ENCODE results near the gene FSD1L. TPM values are rescaled to one million over a fixed set of nuclear protein-coding genes. Genes with fewer than 3 reads are reported as not detected.

Gene FSD1L
- total RNA-seq, 4 donors from 2014 or later, result 8.5 to 19.6 (median 12.4) TPM

GRCh38 chr9:105458404-105458803, 10.6 kb downstream of the FSD1L start:
- H3K27ac ChIP-seq, result peak overlapping the region; percentile 83 to 88 (median 86)

GRCh38 chr9:105459336-105459735, 11.5 kb downstream of the FSD1L start:
- H3K27me3 ChIP-seq, result no peaks in the 10 kb centered on the region
- H3K4me1 ChIP-seq, result peaks cover 35 to 43% of the 10 kb centered on the region in 2 donors
- peaks cover 0 to under 1% of the 10 kb centered on the region in 2 donors for H3K36me3 ChIP-seq
- in situ Hi-C loops (cut with MboI; ENCODE audit: low sequenced_read_pairs in 4 of 4) (loop anchor here in 1 of 4 donors (25.0 kb wide), 2 partner anchors 103 to 228 kb away; partner anchors contain the start of genes FKTN and TMEM38B), intact Hi-C loops (cut with DNase I; ENCODE audit: low total_unique reads) (loop anchor here (1.0 kb wide), 1 partner anchor 23 kb away; no protein-coding TSS in a partner anchor)
- TF ChIP-seq CTCF (IDR thresholded peaks at IDR 0.05 in 4 of 5, conservative IDR thresholded peaks at IDR 0.05 in 1 of 5) (no peak), POLR2A (IDR thresholded peaks at IDR 0.05) (no peak)
- H3K27ac ChIP-seq, result peak overlapping the region; percentile 83 to 88 (median 86)
- ATAC-seq (no peak), DNase-seq (no peak)
- H3K4me3 ChIP-seq, result no peak overlapping the region
- H3K9me3 ChIP-seq, result no peaks in the 10 kb centered on the region

More at GRCh38 chr9:105458404-105458803, 10.6 kb downstream of the FSD1L start:
- in situ Hi-C loops (cut with MboI; ENCODE audit: low sequenced_read_pairs in 4 of 4) (loop anchor here in 1 of 4 donors (25.0 kb wide), 2 partner anchors 104 to 229 kb away; partner anchors contain the start of genes FKTN and TMEM38B), intact Hi-C loops (cut with DNase I; ENCODE audit: low total_unique reads) (no loop called here)
- no peaks in the 10 kb centered on the region for H3K9me3 ChIP-seq
- no peaks in the 10 kb centered on the region for H3K36me3 ChIP-seq
- peaks cover 35 to 43% of the 10 kb centered on the region in 2 donors for H3K4me1 ChIP-seq
- peak overlapping the region; percentile 50 to 55 (median 52) for H3K4me3 ChIP-seq
- peak; percentile 61 to 70 for ATAC-seq
- TF ChIP-seq CTCF (IDR thresholded peaks at IDR 0.05 in 4 of 5, conservative IDR thresholded peaks at IDR 0.05 in 1 of 5) (no peak), POLR2A (IDR thresholded peaks at IDR 0.05) (peak in 1 of 2 donors; percentile 8)
- H3K27me3 ChIP-seq, result no peaks in the 10 kb centered on the region
- DNase-seq, result peak in 1 of 2 donors; percentile 67

- Histone ChIP-seq H3K4me1 (no peaks in the 10 kb centered on the region), H3K36me3 (peaks cover 0 to 50% of the 10 kb centered on the region in 2 donors), H3K27ac (no peak overlapping the region), H3K4me3 (no peak overlapping the region), H3K9me3 (no peaks in the 10 kb centered on the region), H3K27me3 (no peaks in the 10 kb centered on the region)
- no peak for ATAC-seq
- in situ Hi-C loops (cut with MboI; ENCODE audit: low sequenced_read_pairs in 4 of 4), result loop anchor here in 1 of 4 donors (25.0 kb wide), 2 partner anchors 95 to 220 kb away; partner anchors contain the start of genes FKTN and TMEM38B
- DNase-seq, result no peak
- intact Hi-C loops (cut with DNase I; ENCODE audit: low total_unique reads), result no loop called here
- no peak for TF ChIP-seq CTCF (IDR thresholded peaks at IDR 0.05 in 4 of 5, conservative IDR thresholded peaks at IDR 0.05 in 1 of 5)
- no peak for TF ChIP-seq POLR2A (IDR thresholded peaks at IDR 0.05)
Observed at GRCh38 chr9:105466898-105467455, 19.1 kb downstream of the FSD1L start.

- DNase-seq, result no peak
- intact Hi-C loops (cut with DNase I; ENCODE audit: low total_unique reads) (no loop called here), in situ Hi-C loops (cut with MboI; ENCODE audit: low sequenced_read_pairs in 4 of 4) (loop anchor here in 1 of 4 donors (25.0 kb wide), 2 partner anchors 93 to 218 kb away; partner anchors contain the start of genes FKTN and TMEM38B)
- Histone ChIP-seq H3K36me3 (peaks cover 0 to 54% of the 10 kb centered on the region in 2 donors), H3K27me3 (no peaks in the 10 kb centered on the region), H3K4me1 (no peaks in the 10 kb centered on the region), H3K4me3 (no peak overlapping the region), H3K9me3 (no peaks in the 10 kb centered on the region), H3K27ac (no peak overlapping the region)
- no peak for ATAC-seq
- TF ChIP-seq POLR2A (IDR thresholded peaks at IDR 0.05) (no peak), CTCF (IDR thresholded peaks at IDR 0.05 in 4 of 5, conservative IDR thresholded peaks at IDR 0.05 in 1 of 5) (no peak)
Observed at GRCh38 chr9:105468875-105469274, 21.0 kb downstream of the FSD1L start.
